Stimulated activated naive CD8-positive, alpha-beta T cell treated with anti-CD3 and anti-CD28 coated beads, Interleukin-15, Interleukin-2, amounts not matched to agents 100 U/mL and 50 U/mL, for 24 hours (primary cell): ENCODE data around the gene TRIM5.
"Not testable (repeated sequence)": the region's sequence is repeated elsewhere in the genome, so short reads cannot be mapped to it uniquely, and the experiment has no call there.

Source experiments
- ATAC-seq: fragments of 150-1000 bp; cut with Tn5 transposase; one replicate; pipeline ENCODE4 v1.10.0; 2021
- DNase-seq: peaks from one replicate; pipeline ENCODE4 v3.0.0; 2021

The TRIM5 gene

GRCh38 chr11:5689551-5689983 lies 4.7 kb upstream of the TRIM5 start, which contains the start of gene TRIM22:
TRIM22 (plus strand) TSS chr11:5689790; CDS start chr11:5696233, 6,443 bp downstream.
- ATAC-seq (peak; percentile 62), DNase-seq (peak; percentile 49)

- no peak for ATAC-seq
- no peak for DNase-seq
Observed at GRCh38 chr11:5688482-5688881, 3.6 kb upstream of the TRIM5 start.

DNA sequence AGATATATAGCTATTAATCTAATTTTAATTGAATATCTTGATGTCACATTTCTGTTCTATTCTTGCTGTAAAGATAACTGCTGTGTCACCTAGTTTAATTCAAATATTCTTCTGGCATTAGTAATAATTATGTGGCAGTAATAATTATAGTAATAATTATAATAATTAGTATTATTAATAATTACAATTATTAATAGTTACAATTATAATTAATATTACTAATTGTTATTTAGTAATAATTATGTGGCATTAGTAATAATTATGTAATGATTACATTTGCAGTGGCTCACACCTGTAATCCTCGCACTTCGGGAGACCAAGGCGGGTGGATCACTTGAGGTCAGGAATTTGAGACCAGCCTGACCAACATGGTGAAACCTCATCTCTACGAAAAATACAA lies 1.6 kb upstream of the TRIM5 start:
- DNase-seq (no peak), ATAC-seq (no peak)

GRCh38 chr11:5684036-5684645 lies 733 bp downstream of the TRIM5 start:
- DNase-seq: no peak
- ATAC-seq: no peak

GRCh38 chr11:5683620-5684019 lies 1.3 kb downstream of the TRIM5 start:
- DNase-seq: peak; percentile 47
- ATAC-seq: not testable (repeated sequence)

GRCh38 chr11:5682890-5683441 lies 1.9 kb downstream of the TRIM5 start:
- DNase-seq, ATAC-seq: not testable (repeated sequence)

DNA sequence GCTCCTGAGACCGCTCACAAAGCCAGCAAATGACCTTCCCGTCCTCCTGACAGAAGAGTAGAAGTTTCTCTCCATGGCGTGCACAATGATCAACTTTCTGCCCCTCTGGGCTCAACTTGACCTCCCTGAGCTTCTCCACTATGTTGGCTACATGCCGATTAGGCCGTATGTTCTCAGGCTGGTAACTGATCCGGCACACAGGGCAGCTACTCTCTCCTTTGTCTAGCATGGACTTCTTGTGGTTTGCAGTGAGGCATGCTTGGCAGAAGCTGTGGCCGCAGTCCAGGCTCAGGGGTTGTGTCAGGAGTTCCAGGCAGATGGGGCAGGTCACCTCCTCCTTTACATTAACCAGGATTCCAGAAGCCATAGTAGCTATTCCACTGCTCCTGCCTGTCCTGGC lies 5.1 kb downstream of the TRIM5 start:
- no peak for ATAC-seq

GRCh38 chr11:5674391-5674790 lies 10.5 kb downstream of the TRIM5 start:
- no peak for ATAC-seq
- no peak for DNase-seq

More for the DNA sequence above, 5.1 kb downstream of the TRIM5 start:
- DNase-seq: no peak

GRCh38 chr11:5671831-5672230 lies 13.0 kb downstream of the TRIM5 start:
- no peak for DNase-seq
- no peak for ATAC-seq

GRCh38 chr11:5666402-5666793 lies 18.5 kb downstream of the TRIM5 start:
- no peak for ATAC-seq
- no peak for DNase-seq

GRCh38 chr11:5665746-5666401 lies 19.0 kb downstream of the TRIM5 start:
- no peak for DNase-seq
- ATAC-seq: no peak

DNA sequence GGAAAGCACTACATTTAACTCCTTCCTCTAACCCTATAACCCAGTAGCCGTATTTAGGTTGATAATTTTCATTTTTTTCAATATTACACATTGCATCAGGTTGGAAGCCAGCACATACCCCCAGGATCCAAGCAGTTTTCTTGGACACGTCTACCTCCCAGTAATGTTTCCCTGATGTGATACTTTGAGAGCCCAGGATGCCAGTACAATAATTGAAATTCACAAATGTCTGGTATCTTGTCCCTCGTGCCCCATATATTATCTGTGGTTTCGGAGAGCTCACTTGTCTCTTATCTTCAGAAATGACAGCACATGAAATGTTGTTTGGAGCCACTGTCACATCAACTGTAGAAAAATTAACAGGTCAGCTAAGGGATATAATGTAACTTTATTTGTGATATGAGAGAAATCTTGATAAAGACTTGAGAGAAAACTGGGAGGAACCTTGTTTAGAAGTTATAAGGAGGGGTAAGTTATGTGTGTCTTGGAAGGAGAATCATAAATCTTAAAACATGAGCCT lies 19.8 kb downstream of the TRIM5 start:
- DNase-seq (no peak), ATAC-seq (no peak)

DNA sequence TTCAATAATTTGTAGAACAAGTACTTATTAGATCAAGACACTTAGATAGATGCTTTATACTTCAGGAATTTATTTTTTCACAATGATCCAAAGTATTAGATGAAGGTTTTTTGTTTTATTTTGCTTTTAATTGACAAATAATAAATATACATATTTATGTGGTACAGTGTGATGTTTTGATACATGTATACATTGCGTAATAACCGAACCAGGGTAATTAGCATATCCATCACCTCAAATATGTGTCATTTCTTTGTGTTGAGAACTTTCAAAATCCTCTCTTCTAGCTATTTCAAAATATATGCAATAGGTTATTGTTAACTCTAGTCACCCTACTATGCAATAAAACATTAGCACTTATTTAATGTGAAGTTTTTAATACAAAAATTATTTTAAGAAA lies 21.4 kb downstream of the TRIM5 start:
- no peak for ATAC-seq
- no peak for DNase-seq

GRCh38 chr11:5658318-5658717 lies 26.6 kb downstream of the TRIM5 start:
- DNase-seq (no peak), ATAC-seq (no peak)

- ATAC-seq, DNase-seq: not testable (repeated sequence)
Observed at GRCh38 chr11:5656956-5657355, 27.9 kb downstream of the TRIM5 start.

GRCh38 chr11:5655474-5655873 lies 29.4 kb downstream of the TRIM5 start:
- DNase-seq (no peak), ATAC-seq (no peak)

- DNase-seq: no peak
- ATAC-seq: no peak
Observed at GRCh38 chr11:5646139-5646538, 38.7 kb downstream of the TRIM5 start.

DNA sequence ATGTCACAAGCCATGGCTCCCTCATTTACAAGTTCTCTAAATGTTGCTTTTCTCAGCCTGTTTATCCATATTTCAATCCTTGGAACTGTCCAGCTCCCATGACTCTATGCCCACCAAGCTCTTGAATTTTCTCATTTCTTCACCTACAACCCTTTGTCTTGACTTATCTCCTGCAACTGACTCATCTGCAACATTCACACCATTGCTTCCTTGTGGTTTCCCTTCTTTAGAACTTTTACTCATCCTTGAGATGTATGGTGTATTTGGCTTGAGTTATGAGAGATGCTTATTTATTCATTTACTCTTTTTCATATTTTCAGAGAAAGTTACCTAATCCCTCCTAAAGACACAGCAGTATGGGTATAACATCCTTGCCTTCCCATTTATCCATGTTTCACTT lies 41.3 kb downstream of the TRIM5 start:
- ATAC-seq (peak; percentile 68), DNase-seq (no peak)

DNA sequence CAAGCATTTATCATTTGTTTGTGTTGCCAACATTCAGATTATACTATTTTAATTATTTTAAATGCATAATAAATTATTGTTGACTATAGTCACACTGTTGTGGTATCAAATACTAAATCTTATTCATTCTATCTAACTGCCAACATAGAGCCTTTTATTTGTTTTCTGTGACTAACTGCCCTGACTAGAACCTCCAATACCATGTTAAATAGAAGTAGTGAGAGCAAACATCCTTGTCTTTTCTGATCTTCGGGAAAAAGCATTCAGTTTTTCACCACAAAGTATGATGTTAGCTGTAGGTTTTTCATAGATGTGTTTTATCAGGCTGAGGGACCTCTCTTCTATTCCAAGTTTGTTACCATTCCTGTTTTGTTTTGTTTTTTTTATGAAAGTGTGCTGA lies 44.9 kb downstream of the TRIM5 start:
- ATAC-seq: no peak
- DNase-seq: no peak

DNA sequence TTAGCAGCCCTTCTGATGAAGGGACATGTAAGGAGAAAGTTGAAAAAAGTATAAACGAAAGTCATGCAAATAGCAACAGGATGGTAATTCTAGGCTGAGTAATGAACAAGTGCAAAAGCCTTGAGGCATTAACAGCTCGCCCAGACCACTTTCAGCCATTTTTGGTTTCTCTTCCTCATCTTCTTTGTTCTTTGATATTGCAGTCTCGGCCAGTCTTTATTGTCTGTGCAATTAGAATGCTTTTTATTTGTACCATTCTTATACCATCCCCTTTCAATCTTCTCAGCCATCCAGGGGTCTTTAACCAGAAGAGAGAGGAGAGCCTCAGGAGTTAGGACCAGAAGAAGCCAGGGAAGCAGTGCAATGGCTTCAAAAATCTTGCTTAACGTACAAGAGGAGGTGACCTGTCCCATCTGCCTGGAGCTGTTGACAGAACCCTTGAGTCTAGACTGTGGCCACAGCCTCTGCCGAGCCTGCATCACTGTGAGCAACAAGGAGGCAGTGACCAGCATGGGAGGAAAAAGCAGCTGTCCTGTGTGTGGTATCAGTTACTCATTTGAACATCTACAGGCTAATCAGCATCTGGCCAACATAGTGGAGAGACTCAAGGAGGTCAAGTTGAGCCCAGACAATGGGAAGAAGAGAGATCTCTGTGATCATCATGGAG lies 52.8 kb downstream of the TRIM5 start:
- DNase-seq: no peak
- ATAC-seq: peak; percentile 33

DNA sequence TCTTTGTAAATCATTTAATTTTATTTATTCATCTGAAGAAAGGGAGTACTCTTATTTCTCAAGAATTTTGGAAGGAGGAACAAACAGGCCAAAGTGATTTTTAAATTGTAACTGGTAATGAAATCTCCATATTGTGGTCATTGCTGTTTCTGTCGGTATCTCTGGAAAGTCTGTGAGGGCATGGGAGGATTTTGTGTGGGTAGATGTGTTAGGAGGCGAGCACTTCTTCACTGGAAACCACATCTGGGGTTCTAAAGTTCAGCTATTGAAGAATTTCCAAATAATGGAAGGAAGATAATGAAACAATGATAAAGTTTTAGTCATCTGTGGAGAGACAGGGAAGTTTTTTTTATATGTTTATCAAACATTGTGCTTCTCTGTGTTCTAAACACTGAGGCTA lies 53.5 kb downstream of the TRIM5 start:
- DNase-seq (no peak), ATAC-seq (peak; percentile 74)

DNA sequence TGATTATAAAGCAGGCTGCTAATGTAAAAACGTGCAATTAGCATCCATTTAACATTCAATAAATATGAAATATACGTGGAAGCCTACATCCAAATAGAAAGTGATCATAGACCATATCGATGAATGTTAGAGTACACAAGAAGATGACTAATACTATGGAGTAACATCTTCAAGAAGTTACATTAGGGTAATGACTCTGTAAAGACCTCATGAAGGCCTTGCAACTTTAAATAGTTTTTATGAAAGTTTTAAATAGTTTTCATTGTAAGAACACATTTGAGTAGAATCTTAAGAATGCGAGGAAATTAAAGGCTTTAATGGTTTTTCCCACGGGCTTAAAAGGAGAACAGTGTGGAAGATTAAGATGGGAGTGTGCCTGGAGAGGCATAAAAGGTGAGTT lies 58.7 kb downstream of the TRIM5 start:
- DNase-seq (no peak), ATAC-seq (no peak)

DNA sequence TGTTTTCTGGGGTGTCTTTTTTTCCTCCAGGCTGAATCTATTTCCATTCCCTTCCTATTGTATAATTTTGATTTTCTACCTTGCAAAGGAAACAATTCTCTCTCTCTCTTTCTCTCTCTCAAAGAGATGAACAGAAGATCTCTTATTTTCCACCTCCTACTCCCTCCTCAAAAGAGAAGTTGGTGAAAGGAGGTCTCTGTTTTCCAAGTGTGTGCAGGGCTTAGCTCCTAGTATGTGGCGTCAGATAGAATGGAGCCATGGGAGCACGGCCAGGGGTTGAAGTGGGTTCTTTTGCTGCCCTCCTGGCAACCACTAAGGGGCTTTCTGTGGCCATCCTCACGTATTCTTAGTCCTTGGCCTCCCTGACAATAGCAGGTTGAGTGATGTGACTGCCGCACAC lies 59.6 kb downstream of the TRIM5 start:
- DNase-seq (no peak), ATAC-seq (no peak)
